K562 (cell line): Measurements from ENCODE around the gene ZBTB16. TPM values are rescaled to one million over a fixed set of nuclear protein-coding genes. Genes with fewer than 3 reads are reported as not detected.

ENCODE experiments used
- FOSL1 ChIP-seq: fragments of 200-800 bp; sonication (Bioruptor generic); conservative IDR thresholded peaks from 2 replicates; pipeline ENCODE4 v1.6.1; 2016; ENCODE audit warnings: missing genetic modification characterization, missing compliant biosample characterization
- KDM1A ChIP-seq, 2 experiments: fragments of 450-650 bp; IDR thresholded peaks; 2 replicates each; pipeline ENCODE4 v1.6.1; 2016; ENCODE audit warnings: mild to moderate bottlenecking in 2 of 2
- ZKSCAN1 ChIP-seq: fragments of 150-350 bp; IDR thresholded peaks from 2 replicates; pipeline ENCODE4 v1.6.1; 2016; ENCODE audit warnings: low read depth, low read length
- polyA plus RNA-seq, 8 experiments: library from polyadenylated mRNA; depleted of rRNA in 4 of 8; stranded (reverse) in 5 of 8; unstranded in 3 of 8; fragments of >200 nt; fragmentation: Nextera tagmentation in 2 of 8; fragmentation: Illumina TruSeq in 1 of 8; extraction: Ambion mirVana in 2 of 8; extraction: Trizol in 1 of 8; gene quantifications; 2 replicates each; pipeline versions ENCODE4 v1.2.1 to v1.2.3, GENCODE V29; 2011 to 2014; ENCODE audit warnings: inconsistent platforms in 1 of 8, missing spikeins in 1 of 8
- total RNA-seq, 7 experiments: library from RNA; depleted of rRNA in 6 of 7; stranded (reverse); fragments of >200 nt in 6 of 7; fragmentation: Illumina TruSeq in 2 of 7; extraction: Trizol in 2 of 7; gene quantifications; 2 replicates each; pipeline versions ENCODE4 v1.2.1 to v1.2.3, GENCODE V29; 2011 to 2021; ENCODE audit warnings: low replicate concordance in 1 of 7
- TF ChIP-seq, protein P1 (sequence below): conservative IDR thresholded peaks from 2 replicates; pipeline ENCODE4 v1.6.1; 2011; ENCODE audit warnings: low read depth, mild to moderate bottlenecking, low read length; ENCODE audit not compliant: control insufficient read depth
- TF ChIP-seq, protein P2 (sequence below), 2 experiments: fragments of 150-350 bp in 1 of 2; IDR thresholded peaks; 2 replicates each; pipeline ENCODE4 v1.6.1; 2012 to 2016; ENCODE audit warnings: low read depth in 2 of 2, low read length in 2 of 2, mild to moderate bottlenecking in 1 of 2, moderate library complexity in 1 of 2
- TF ChIP-seq, protein P3 (sequence below): sonication (generic); formaldehyde crosslinking; IDR thresholded peaks from 2 replicates; pipeline ENCODE4 v1.8.0; 2022; ENCODE audit warnings: mild to moderate bottlenecking, missing genetic modification reagents

The ZBTB16 gene
- total and polyA plus RNA-seq, 9 of the 15 experiments (the other 6 are each of a cell fraction or from before 2014, with no cell fraction given) = 0.06 to 0.40 (median 0.24) TPM; not detected in 4

DNA sequence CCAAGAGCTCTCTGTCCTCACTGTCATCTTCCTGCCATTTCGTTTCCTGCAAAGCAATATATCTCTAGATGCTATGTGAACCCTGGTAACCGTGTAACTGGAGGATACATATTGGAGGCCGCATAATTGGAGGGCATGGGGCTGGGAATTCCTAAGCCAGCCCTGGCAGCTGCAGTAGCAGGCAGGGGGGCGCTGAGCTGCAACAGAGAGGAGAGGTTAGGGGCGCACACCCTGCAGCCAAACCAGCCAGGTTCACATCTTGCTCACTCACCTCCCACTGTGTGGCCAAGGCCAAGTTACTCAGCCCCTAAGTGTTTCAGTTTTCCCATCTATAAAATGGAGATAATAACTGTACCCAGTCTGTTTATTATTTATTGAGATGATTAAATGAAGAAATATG lies 39.9 kb upstream of the ZBTB16 start (continued):
- TF ChIP-seq, protein P1, sequence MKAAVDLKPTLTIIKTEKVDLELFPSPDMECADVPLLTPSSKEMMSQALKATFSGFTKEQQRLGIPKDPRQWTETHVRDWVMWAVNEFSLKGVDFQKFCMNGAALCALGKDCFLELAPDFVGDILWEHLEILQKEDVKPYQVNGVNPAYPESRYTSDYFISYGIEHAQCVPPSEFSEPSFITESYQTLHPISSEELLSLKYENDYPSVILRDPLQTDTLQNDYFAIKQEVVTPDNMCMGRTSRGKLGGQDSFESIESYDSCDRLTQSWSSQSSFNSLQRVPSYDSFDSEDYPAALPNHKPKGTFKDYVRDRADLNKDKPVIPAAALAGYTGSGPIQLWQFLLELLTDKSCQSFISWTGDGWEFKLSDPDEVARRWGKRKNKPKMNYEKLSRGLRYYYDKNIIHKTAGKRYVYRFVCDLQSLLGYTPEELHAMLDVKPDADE = no peak
- TF ChIP-seq, protein P2, sequence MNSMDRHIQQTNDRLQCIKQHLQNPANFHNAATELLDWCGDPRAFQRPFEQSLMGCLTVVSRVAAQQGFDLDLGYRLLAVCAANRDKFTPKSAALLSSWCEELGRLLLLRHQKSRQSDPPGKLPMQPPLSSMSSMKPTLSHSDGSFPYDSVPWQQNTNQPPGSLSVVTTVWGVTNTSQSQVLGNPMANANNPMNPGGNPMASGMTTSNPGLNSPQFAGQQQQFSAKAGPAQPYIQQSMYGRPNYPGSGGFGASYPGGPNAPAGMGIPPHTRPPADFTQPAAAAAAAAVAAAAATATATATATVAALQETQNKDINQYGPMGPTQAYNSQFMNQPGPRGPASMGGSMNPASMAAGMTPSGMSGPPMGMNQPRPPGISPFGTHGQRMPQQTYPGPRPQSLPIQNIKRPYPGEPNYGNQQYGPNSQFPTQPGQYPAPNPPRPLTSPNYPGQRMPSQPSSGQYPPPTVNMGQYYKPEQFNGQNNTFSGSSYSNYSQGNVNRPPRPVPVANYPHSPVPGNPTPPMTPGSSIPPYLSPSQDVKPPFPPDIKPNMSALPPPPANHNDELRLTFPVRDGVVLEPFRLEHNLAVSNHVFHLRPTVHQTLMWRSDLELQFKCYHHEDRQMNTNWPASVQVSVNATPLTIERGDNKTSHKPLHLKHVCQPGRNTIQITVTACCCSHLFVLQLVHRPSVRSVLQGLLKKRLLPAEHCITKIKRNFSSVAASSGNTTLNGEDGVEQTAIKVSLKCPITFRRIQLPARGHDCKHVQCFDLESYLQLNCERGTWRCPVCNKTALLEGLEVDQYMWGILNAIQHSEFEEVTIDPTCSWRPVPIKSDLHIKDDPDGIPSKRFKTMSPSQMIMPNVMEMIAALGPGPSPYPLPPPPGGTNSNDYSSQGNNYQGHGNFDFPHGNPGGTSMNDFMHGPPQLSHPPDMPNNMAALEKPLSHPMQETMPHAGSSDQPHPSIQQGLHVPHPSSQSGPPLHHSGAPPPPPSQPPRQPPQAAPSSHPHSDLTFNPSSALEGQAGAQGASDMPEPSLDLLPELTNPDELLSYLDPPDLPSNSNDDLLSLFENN (IDR thresholded peaks at IDR 0.05; ENCODE audit: low read depth in 2 of 2, low read length in 2 of 2) = no peak
- TF ChIP-seq, protein P3, sequence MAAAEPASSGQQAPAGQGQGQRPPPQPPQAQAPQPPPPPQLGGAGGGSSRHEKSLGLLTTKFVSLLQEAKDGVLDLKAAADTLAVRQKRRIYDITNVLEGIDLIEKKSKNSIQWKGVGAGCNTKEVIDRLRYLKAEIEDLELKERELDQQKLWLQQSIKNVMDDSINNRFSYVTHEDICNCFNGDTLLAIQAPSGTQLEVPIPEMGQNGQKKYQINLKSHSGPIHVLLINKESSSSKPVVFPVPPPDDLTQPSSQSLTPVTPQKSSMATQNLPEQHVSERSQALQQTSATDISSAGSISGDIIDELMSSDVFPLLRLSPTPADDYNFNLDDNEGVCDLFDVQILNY (CRISPR knock-in tag) = no peak
- TF ChIP-seq ZKSCAN1 = no peak
- TF ChIP-seq KDM1A (IDR thresholded peaks at IDR 0.05) = no peak
- no peak for TF ChIP-seq FOSL1 (tag)
